H1 (cell line): Measurements from ENCODE around the gene COL21A1. TPM values are rescaled to one million over a fixed set of nuclear protein-coding genes. Genes with fewer than 3 reads are reported as not detected.

Source experiments
- CTCF ChIA-PET: fragments of 300-600 bp; sonication (Branson Sonifier 250); formaldehyde crosslinking; loops from one replicate; lab custom pipeline; 2021; ENCODE audit not compliant: partially characterized antibody; lab: Charles Lee
- POLR2A ChIA-PET: fragments of 300-600 bp; sonication (Branson Sonifier 250); formaldehyde crosslinking; loops from one replicate; lab custom pipeline; 2021; ENCODE audit warnings: inconsistent platforms; ENCODE audit not compliant: partially characterized antibody; lab: Charles Lee
- DNase-seq, 2 experiments: peaks; one replicate each; pipeline versions ENCODE4 v3.0.0 to v3.0.0-alpha.2; 2010 to 2022; ENCODE audit warnings: low spot score in 2 of 2, low read depth in 1 of 2, mixed read lengths in 1 of 2
- FAIRE-seq: peaks from 2 replicates; lab custom pipeline; 2011; peaks lifted over from hg19 to GRCh38; lab: Jason Lieb, UNC
- H2AFZ ChIP-seq: 2 replicates; pipeline ENCODE4 v1.8.1; 2012; ENCODE audit warnings: low read length, inconsistent platforms
- H2AK5ac ChIP-seq: 2 replicates; pipeline ENCODE4 v1.6.1; 2013; ENCODE audit warnings: low read depth, low read length
- H2BK120ac ChIP-seq: replicated peaks from 2 replicates; pipeline ENCODE3; 2013; ENCODE audit warnings: low read depth, low read length, inconsistent platforms
- H2BK12ac ChIP-seq: 2 replicates; pipeline ENCODE4 v1.6.1; 2013; ENCODE audit warnings: low read depth, low read length
- H2BK15ac ChIP-seq: 2 replicates; pipeline ENCODE4 v1.6.1; 2013; ENCODE audit warnings: low read length
- H2BK20ac ChIP-seq: 2 replicates; pipeline ENCODE4 v1.6.1; 2013; ENCODE audit warnings: low read length
- H2BK5ac ChIP-seq: 2 replicates; pipeline ENCODE4 v1.6.1; 2013; ENCODE audit warnings: low read depth, low read length
- H3K14ac ChIP-seq: 2 replicates; pipeline ENCODE4 v1.6.1; 2013; ENCODE audit warnings: inconsistent platforms; ENCODE audit not compliant: insufficient read length
- H3K18ac ChIP-seq: 2 replicates; pipeline ENCODE4 v1.6.1; 2013; ENCODE audit warnings: low read length; ENCODE audit errors: extremely low read depth
- H3K23ac ChIP-seq: 2 replicates; pipeline ENCODE4 v1.6.1; 2013; ENCODE audit warnings: inconsistent platforms; ENCODE audit not compliant: insufficient read length
- H3K23me2 ChIP-seq: 2 replicates; pipeline ENCODE4 v1.6.1; 2013; ENCODE audit warnings: low read depth, low read length
- H3K27ac ChIP-seq: 2 replicates; pipeline ENCODE4 v1.6.1; 2011; ENCODE audit warnings: low read depth, low read length, inconsistent platforms
- H3K27me3 ChIP-seq, 4 experiments: replicated peaks in 1 of 4; 1 replicate in 1 of 4; 2 replicates in 3 of 4; pipeline versions ENCODE4 v1.6.1 to v1.8.1; 2011 to 2013; ENCODE audit warnings: low read length in 3 of 4, mild to moderate bottlenecking in 3 of 4, inconsistent platforms in 2 of 4, mixed read lengths in 2 of 4, moderate library complexity in 1 of 4; ENCODE audit not compliant: control insufficient read depth in 3 of 4, insufficient read depth in 3 of 4; ENCODE audit errors: extremely low read depth in 1 of 4
- H3K36me3 ChIP-seq, 4 experiments: 2 replicates each; pipeline versions ENCODE4 v1.6.1 to v1.8.1; 2011 to 2013; ENCODE audit warnings: mild to moderate bottlenecking in 4 of 4, low read length in 3 of 4, moderate library complexity in 2 of 4, control low read depth in 1 of 4, inconsistent platforms in 1 of 4; ENCODE audit not compliant: insufficient read depth in 4 of 4, control insufficient read depth in 2 of 4
- H3K4ac ChIP-seq: replicated peaks from 2 replicates; pipeline ENCODE3; 2013; ENCODE audit warnings: low read length, low read depth, mixed read lengths, inconsistent platforms; ENCODE audit not compliant: insufficient read length
- H3K4me1 ChIP-seq, 4 experiments: replicated peaks in 1 of 4; 1 replicate in 1 of 4; 2 replicates in 3 of 4; pipeline versions ENCODE4 v1.6.1 to v1.8.1; 2011 to 2013; ENCODE audit warnings: low read length in 3 of 4, inconsistent platforms in 2 of 4, mixed read lengths in 1 of 4; ENCODE audit not compliant: insufficient read depth in 4 of 4, control insufficient read depth in 3 of 4
- H3K4me2 ChIP-seq, 2 experiments: 2 replicates each; pipeline versions ENCODE4 v1.6.1 to v1.8.1; 2011 to 2013; ENCODE audit warnings: low read depth in 2 of 2, low read length in 2 of 2, control low read depth in 1 of 2, inconsistent platforms in 1 of 2, mild to moderate bottlenecking in 1 of 2; ENCODE audit not compliant: insufficient read depth in 1 of 2
- H3K4me3 ChIP-seq, 4 experiments: fragments of 200-600, 300-600 bp in 1 of 4; sonication (generic), shearing (Covaris generic), sonication (Bioruptor Twin) in 1 of 4; 2 replicates each; pipeline versions ENCODE4 v1.5.1 to v1.8.1; 2011 to 2016; ENCODE audit warnings: low read length in 4 of 4, low read depth in 3 of 4, control low read depth in 2 of 4, inconsistent platforms in 2 of 4, mild to moderate bottlenecking in 2 of 4, mixed read lengths in 1 of 4, moderate library complexity in 1 of 4; ENCODE audit not compliant: insufficient read depth in 2 of 4; ENCODE audit errors: extremely low read depth in 1 of 4
- H3K56ac ChIP-seq: replicated peaks from 2 replicates; pipeline ENCODE3; 2013; ENCODE audit warnings: low read depth, mild to moderate bottlenecking, mixed read lengths, low read length, inconsistent platforms; ENCODE audit not compliant: insufficient read length
- H3K79me1 ChIP-seq: 2 replicates; pipeline ENCODE4 v1.6.1; 2013; ENCODE audit warnings: low read depth, low read length, control low read depth
- H3K79me2 ChIP-seq, 2 experiments: 2 replicates each; pipeline versions ENCODE4 v1.6.1 to v1.8.1; 2012 to 2013; ENCODE audit warnings: low read length in 2 of 2, mild to moderate bottlenecking in 2 of 2, inconsistent platforms in 1 of 2; ENCODE audit not compliant: insufficient read depth in 2 of 2, control insufficient read depth in 1 of 2
- H3K9ac ChIP-seq, 4 experiments: replicated peaks in 1 of 4; 1 replicate in 1 of 4; 2 replicates in 3 of 4; pipeline versions ENCODE4 v1.6.1 to v1.8.1; 2011 to 2013; ENCODE audit warnings: low read depth in 3 of 4, low read length in 3 of 4, control low read depth in 2 of 4, mild to moderate bottlenecking in 2 of 4, moderate library complexity in 2 of 4, inconsistent platforms in 1 of 4; ENCODE audit errors: extremely low read depth in 1 of 4
- H3K9me3 ChIP-seq, 2 experiments: 2 replicates each; pipeline versions ENCODE4 v1.6.1 to v1.8.1; 2012 to 2013; ENCODE audit warnings: mild to moderate bottlenecking in 2 of 2, moderate library complexity in 2 of 2, control low read depth in 1 of 2, inconsistent platforms in 1 of 2, low read depth in 1 of 2, low read length in 1 of 2, mixed read lengths in 1 of 2; ENCODE audit not compliant: insufficient read depth in 2 of 2
- H4K20me1 ChIP-seq, 2 experiments: replicated peaks in 1 of 2; 2 replicates each; pipeline versions ENCODE3 to v1.8.1; 2011 to 2013; ENCODE audit warnings: inconsistent platforms in 2 of 2, low read length in 2 of 2, mild to moderate bottlenecking in 1 of 2; ENCODE audit not compliant: insufficient read depth in 2 of 2, control insufficient read depth in 1 of 2
- H4K5ac ChIP-seq: 2 replicates; pipeline ENCODE4 v1.6.1; 2013; ENCODE audit warnings: low read length, low read depth, mixed read lengths, inconsistent platforms; ENCODE audit not compliant: insufficient read length
- H4K8ac ChIP-seq: 2 replicates; pipeline ENCODE4 v1.8.0; 2013; ENCODE audit warnings: mild to moderate bottlenecking, moderate library complexity, low read length, inconsistent platforms; ENCODE audit not compliant: insufficient read depth; ENCODE audit errors: extremely low read depth
- H4K91ac ChIP-seq: replicated peaks from 2 replicates; pipeline ENCODE3; 2013; ENCODE audit warnings: low read length, mixed read lengths, inconsistent platforms; ENCODE audit not compliant: insufficient read length
- BCL11A ChIP-seq, 2 experiments: IDR thresholded peaks; one replicate each; pipeline ENCODE4 v1.6.1; 2011; ENCODE audit warnings: low read depth in 2 of 2, low read length in 2 of 2, mild to moderate bottlenecking in 2 of 2
- CBX5 ChIP-seq: fragments of 300-800, 300-1000 bp; sonication (generic); IDR thresholded peaks from 2 replicates; pipeline ENCODE4 v1.7.1; 2016; ENCODE audit warnings: antibody characterized with exemption, low read length, low read depth
- KDM4A ChIP-seq: IDR thresholded peaks from one replicate; pipeline ENCODE4 v1.7.1; 2012; ENCODE audit warnings: low read depth, mild to moderate bottlenecking, moderate library complexity, low read length, inconsistent platforms; ENCODE audit not compliant: severe bottlenecking
- TAF7 ChIP-seq: optimal IDR thresholded peaks from 2 replicates; pipeline ENCODE3; 2011; ENCODE audit warnings: low read depth, mild to moderate bottlenecking, inconsistent platforms, low read length, moderate library complexity, borderline replicate concordance
- TEAD4 ChIP-seq: IDR thresholded peaks from 2 replicates; pipeline ENCODE4 v1.6.1; 2012; ENCODE audit warnings: low read depth, low read length, inconsistent platforms, mixed read lengths
- YY1 ChIP-seq: IDR thresholded peaks from 2 replicates; pipeline ENCODE4 v1.6.1; 2011; ENCODE audit warnings: low read depth, mild to moderate bottlenecking, low read length
- WGBS, 2 experiments: shearing (Covaris generic) in 1 of 2; methylation state at CpG; one replicate each; pipeline versions ENCODE4 v1.1.6 to v1.1.7; 2013 to 2015; ENCODE audit warnings: low lambda C conversion rate in 2 of 2, mixed read lengths in 2 of 2, inconsistent platforms in 1 of 2, low coverage in 1 of 2, missing lambda C conversion rate in 1 of 2; ENCODE audit not compliant: insufficient replicate concordance in 2 of 2, insufficient coverage in 1 of 2, insufficient read length in 1 of 2; ENCODE audit errors: extremely low coverage in 1 of 2, missing lambda C conversion rate in 1 of 2; 5-methylcytosine and 5-hydroxymethylcytosine counted together
- polyA plus RNA-seq, 7 experiments: library from polyadenylated mRNA; depleted of rRNA in 3 of 7; stranded (reverse) in 5 of 7; unstranded in 2 of 7; fragments of >200 nt in 5 of 7; fragments of 200-250 nt in 2 of 7; gene quantifications; 1 replicate in 5 of 7; 2 replicates in 1 of 7; 4 replicates in 1 of 7; pipeline versions ENCODE4 v1.2.1 to v1.2.3, GENCODE V29; 2011 to 2013; ENCODE audit warnings: missing spikeins in 2 of 7, mixed read lengths in 2 of 7
- total RNA-seq: library from RNA; stranded (reverse); fragmentation: NEBNext Ultra II Directional; extraction: Animal tissue kit (Norgen Biotek cat#: 25700); gene quantifications from 2 replicates; pipeline ENCODE4 v1.2.1, GENCODE V29; 2021

COL21A1 gene
- total and polyA plus RNA-seq, 2 of the 8 experiments (the other 6 are each of a cell fraction or from before 2014, with no cell fraction given), result 1.6 to 3.4 TPM

DNA sequence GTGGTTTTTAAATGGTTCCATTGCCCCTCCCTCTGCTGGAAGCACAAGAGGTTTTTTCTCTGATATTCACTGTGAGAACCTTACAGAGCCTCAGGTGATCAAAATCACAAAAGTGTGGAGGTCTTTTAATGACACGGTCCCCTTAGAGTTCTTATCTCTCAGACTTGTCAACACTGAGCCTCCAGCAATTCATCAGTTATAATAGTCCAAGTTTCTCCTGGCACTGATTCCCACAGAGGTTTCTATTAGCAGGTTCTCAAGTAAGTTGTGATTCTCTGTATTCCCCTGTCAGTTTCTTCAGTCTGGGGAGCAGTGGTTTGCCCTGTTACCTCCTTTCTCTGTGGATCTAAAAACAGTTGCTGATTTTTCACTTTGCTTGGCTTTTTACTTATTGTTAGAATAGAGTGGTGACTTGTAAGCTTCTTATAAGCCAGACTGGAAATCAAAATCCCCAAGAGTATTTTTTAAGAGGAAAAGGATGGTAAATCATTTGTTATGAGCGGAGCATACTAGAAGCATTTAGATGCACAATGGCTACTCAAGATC lies 214.6 kb downstream of the COL21A1 start:
- no peak overlapping the region for H3K4me2 ChIP-seq
- DNase-seq, result no peak
- no peak overlapping the region for H3K18ac ChIP-seq
- no peak overlapping the region for H2BK20ac ChIP-seq
- no peak overlapping the region for H4K5ac ChIP-seq
- H3K4me1 ChIP-seq, result no peaks in the 10 kb centered on the region
- H3K27ac ChIP-seq, result no peak overlapping the region
- no peak overlapping the region for H2BK15ac ChIP-seq
- H3K36me3 ChIP-seq, result no peaks in the 10 kb centered on the region
- H3K23ac ChIP-seq, result no peak overlapping the region
- no peaks in the 10 kb centered on the region for H3K9me3 ChIP-seq
- H2AFZ ChIP-seq, result no peak overlapping the region
- no peak overlapping the region for H4K8ac ChIP-seq
- H4K20me1 ChIP-seq, result no peaks in the 10 kb centered on the region
- H4K91ac ChIP-seq, result no peak overlapping the region
- H3K9ac ChIP-seq, result no peak overlapping the region
- H3K14ac ChIP-seq, result no peak overlapping the region
- H3K79me2 ChIP-seq, result no peaks in the 10 kb centered on the region
- H2BK120ac ChIP-seq, result no peak overlapping the region
- no peak overlapping the region for H2AK5ac ChIP-seq
- CTCF ChIA-PET, result interaction anchor here (0.7 kb wide), 1 partner anchor 291 kb away, joined by 3 read pairs; no protein-coding TSS in a partner anchor
- H2BK12ac ChIP-seq, result no peak overlapping the region
- H3K56ac ChIP-seq, result no peak overlapping the region
- POLR2A ChIA-PET, result no interaction called here
- no peak overlapping the region for H3K4me3 ChIP-seq
- 90% methylated on average over 2 of the region's 2 CpGs; no CpG with 5 or more reads in 1 of the 2 experiments for WGBS, 2 experiments
- H3K27me3 ChIP-seq, result no peaks in the 10 kb centered on the region
- H3K79me1 ChIP-seq, result no peaks in the 10 kb centered on the region
- H2BK5ac ChIP-seq, result no peak overlapping the region
- H3K4ac ChIP-seq, result no peak overlapping the region
- no peak for FAIRE-seq
- no peaks in the 10 kb centered on the region for H3K23me2 ChIP-seq
- TF ChIP-seq YY1, result no peak
- TF ChIP-seq TAF7, result no peak
- TF ChIP-seq TEAD4, result no peak
- no peak for TF ChIP-seq KDM4A
- TF ChIP-seq CBX5, result no peak
- no peak for TF ChIP-seq BCL11A (IDR thresholded peaks at IDR 0.05; ENCODE audit: low read depth in 2 of 2, low read length in 2 of 2)
